GM12892 (cell line): ENCODE data around the gene LCMT1.
"Not testable (repeated sequence)": the region's sequence is repeated elsewhere in the genome, so short reads cannot be mapped to it uniquely, and the experiment has no call there.

ENCODE experiments used
- DNase-seq: peaks from one replicate; pipeline ENCODE4 v3.0.0; 2011; ENCODE audit not compliant: insufficient read length
- FAIRE-seq: peaks from 2 replicates; lab custom pipeline; 2011; peaks lifted over from hg19 to GRCh38; lab: Jason Lieb, UNC
- POLR2A ChIP-seq: IDR thresholded peaks from 2 replicates; pipeline ENCODE4 v1.6.1; 2011; ENCODE audit warnings: low read depth, low read length, control low read depth
- POLR2AphosphoS5 ChIP-seq: IDR thresholded peaks from 2 replicates; pipeline ENCODE4 v1.6.1; 2011; ENCODE audit warnings: low read depth, low read length, control low read depth
- TAF1 ChIP-seq: IDR thresholded peaks from 2 replicates; pipeline ENCODE4 v1.6.1; 2011; ENCODE audit warnings: low read depth, mild to moderate bottlenecking, control low read depth, low read length, borderline replicate concordance

The LCMT1 gene

DNA sequence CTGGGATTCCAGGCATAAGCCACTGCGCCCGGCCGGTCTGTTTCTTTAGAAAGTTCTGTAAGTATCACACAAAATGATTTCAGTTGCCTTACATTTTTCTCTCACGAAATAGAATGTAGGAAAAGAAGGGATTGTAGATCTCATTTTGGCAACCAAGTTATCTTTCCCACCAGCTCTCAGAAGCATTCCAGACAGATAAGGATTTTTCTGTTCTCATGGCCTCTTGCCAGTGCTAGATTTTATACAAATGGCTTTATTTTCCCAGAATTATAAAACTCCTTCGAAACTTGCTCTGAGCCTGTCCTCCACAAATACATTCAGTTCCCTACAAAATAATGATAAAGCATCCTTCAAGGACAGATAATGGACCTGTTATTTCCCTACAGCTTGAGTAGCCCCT is 46.9 kb downstream of the LCMT1 start:
- DNase-seq (no peak), FAIRE-seq (no peak)
- TF ChIP-seq TAF1, result no peak
- no peak for TF ChIP-seq POLR2AphosphoS5
- no peak for TF ChIP-seq POLR2A

DNA sequence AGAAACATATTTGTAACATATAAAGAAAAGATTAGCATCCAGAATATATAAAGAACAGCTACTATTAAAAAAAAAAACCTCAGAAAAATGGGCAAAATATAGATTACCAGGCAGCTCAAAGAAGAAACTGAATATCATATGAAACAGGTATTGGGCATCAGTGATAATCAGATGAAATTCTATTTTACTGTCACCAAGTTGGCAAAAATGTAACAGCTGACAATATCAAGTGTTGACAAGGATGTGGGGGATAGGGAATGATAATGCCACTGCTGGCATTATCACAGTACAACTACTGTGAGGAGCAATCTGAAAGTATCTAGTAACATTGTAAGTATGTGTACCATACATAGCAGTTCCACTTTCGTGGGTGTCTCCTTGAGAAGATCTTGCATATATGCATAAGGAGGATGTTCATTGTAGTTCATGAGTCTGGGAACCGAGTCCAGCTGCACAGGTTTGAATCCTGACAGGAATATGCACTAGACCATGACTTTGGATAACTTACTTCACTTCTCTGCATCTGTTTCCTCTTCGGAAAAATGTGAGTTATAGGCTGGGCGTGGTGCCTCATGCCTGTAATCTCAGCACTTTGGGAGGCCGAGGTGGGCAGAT is 50.3 kb downstream of the LCMT1 start:
- TF ChIP-seq POLR2AphosphoS5, result no peak
- TF ChIP-seq POLR2A, result no peak
- no peak for TF ChIP-seq TAF1
- DNase-seq, result no peak
- FAIRE-seq, result no peak

DNA sequence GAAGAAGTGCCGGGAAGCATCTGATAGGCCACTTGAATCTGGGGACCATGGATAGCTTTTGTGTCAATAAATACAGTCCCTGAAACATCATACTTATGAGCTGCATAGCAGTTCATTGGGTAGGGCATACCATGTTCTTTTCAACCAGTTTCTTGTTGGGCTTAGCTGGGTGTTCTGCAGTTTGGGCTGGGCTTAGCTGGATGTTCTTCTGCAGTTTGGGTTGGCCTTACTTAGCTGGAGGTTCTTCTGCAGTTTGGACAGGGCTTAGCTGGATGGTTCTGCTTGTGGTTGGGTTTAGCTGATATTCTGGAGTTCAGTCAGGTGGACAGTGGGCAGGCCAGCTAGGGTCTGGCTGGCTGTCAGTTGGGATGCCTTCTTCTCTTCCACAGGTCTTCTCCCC is 52.1 kb downstream of the LCMT1 start:
- no peak for FAIRE-seq
- TF ChIP-seq POLR2A, result no peak
- TF ChIP-seq POLR2AphosphoS5, result no peak
- no peak for TF ChIP-seq TAF1

DNA sequence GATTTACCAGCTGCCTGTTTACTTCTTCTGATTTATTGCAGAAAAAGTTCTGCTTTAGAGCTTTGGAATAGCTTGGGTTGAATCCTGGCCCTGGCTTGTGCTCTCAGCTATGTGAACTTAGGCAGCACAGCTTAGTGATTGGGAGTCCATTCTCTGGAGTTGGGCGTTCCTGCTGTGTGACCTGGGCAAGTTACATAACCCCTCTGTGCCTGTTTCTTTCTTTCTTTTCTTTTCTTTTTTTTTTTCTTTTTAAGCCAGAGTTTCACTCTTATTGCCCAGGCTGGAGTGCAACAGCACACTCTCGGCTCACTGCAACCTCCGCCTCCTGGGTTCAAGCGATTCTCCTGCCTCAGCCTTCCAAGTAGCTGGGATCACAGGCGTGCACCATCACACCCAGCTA is 53.7 kb downstream of the LCMT1 start:
- FAIRE-seq, result no peak
- TF ChIP-seq POLR2A, result no peak
- TF ChIP-seq TAF1, result no peak
- no peak for TF ChIP-seq POLR2AphosphoS5
- no peak for DNase-seq

More for the DNA sequence above, 52.1 kb downstream of the LCMT1 start:
- DNase-seq, result no peak

DNA sequence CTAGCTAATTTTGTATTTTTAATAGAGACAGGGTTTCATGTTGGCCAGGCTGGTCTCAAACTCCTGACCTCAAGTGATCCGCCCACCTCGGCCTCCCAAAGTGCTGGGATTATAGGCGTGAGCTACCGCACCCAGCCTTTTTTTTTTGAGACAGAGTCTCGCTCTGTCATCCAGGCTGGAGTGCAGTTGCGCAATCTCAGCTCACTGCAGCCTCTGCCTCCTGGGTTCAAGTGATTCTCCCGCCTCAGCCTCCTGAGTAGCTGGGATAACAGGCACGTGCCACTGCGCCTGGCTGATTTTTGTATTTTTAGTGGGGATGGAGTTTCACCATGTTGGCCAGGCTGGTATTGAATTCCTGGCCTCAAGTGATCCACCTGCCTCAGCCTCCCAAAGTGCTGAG is 56.4 kb downstream of the LCMT1 start:
- DNase-seq, FAIRE-seq: not testable (repeated sequence)

DNA sequence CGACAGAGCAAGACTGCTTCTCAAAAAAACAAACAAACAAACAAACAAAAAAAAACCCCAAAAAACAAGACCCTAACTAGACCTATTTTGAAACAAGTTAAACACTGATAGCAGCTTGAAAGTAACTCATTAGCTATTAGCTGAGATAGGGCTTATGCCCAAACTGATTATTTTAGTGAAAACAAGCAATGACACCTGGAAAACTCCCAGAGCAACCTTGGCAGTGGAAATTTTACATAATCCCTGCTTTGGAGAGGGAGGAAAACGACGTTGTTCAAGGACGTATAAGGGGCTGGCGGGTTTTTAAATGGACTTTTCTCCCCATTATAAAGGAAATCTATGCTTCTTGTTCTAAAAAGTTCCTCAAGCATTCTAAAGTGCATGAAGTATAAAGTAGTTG is 59.8 kb downstream of the LCMT1 start:
- DNase-seq (no peak), FAIRE-seq (no peak)
- TF ChIP-seq POLR2AphosphoS5 (no peak), TAF1 (no peak), POLR2A (no peak)

DNA sequence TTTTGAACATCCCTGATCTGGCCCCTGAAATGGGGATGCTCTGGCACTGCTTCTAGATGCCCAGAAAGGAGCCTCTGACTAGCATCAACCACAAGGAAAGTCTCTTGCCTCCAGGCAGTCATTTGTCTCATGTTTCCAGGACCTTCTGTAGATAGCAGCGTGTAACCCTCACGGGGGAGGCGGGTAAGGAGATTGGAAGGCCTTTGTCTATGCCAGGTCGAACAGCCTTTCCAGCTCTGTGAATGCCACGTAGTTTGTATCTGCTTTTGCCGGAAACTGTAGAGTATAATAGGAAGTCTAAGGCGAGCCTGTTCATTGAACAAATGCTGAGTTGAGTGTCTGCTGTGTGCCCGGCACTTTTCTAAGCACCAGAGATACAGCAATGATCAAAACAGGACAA is 61.3 kb downstream of the LCMT1 start:
- no peak for FAIRE-seq
- TF ChIP-seq POLR2A, result no peak
- no peak for TF ChIP-seq POLR2AphosphoS5
- TF ChIP-seq TAF1, result no peak
- DNase-seq, result no peak

DNA sequence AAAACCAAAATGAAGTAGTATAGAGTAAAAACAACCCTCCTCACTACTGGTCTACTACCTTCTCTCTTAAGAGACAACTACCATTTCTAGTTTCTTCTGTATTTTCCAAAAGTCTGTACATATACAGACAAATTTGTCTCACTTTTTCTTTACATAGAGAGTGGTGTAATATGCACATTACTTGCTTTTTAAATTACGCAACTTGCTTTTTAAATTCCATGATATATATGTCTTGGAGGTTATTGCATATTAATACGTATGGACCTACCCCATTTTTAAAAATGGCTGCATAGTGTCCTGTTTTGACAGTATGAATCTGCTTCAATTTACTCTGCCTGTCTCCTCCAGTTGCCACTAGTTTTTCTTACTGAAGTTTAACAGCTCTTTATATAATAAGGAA is 62.7 kb downstream of the LCMT1 start:
- DNase-seq, result no peak
- TF ChIP-seq TAF1 (no peak), POLR2A (no peak), POLR2AphosphoS5 (no peak)
- FAIRE-seq, result no peak

DNA sequence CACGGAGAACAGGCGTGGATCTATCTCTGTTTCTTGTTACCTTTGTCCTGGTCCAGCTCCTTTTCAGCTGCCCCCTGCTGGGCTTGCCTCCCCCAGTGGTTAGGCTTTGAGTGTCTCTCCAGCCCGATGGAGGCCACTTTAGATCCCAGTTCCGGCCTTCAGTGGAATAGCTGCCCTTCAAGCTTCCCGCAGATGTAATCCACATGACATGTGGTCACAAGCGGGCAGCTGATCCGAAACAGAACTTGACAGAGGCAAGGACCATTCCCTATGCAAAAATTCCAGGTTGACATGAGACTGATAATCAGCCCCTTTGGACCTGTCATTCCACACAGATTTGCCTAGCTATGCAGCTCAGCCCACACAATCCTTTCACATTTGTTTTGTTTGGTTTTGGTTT is 64.6 kb downstream of the LCMT1 start:
- TF ChIP-seq POLR2A, result no peak
- no peak for TF ChIP-seq POLR2AphosphoS5
- no peak for TF ChIP-seq TAF1
- FAIRE-seq, result no peak

DNA sequence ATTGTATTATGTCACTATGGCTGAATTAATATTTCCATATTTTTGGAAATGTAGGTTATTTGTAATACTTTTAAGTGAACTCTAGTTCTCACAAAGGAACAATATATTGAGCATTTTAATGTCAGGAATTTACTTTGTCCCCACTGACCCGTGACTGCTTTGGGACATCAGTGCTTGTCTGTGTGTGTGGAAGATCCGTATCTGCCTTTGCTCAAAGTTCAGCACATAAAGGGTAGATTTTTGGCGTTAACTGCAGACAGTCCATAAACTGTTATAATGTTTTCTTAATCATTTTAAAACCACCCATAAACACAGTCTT is 65.9 kb downstream of the LCMT1 start:
- FAIRE-seq (no peak), DNase-seq (no peak)
- no peak for TF ChIP-seq TAF1
- TF ChIP-seq POLR2AphosphoS5, result no peak
- TF ChIP-seq POLR2A, result no peak

More for the DNA sequence above, 64.6 kb downstream of the LCMT1 start:
- DNase-seq, result no peak

DNA sequence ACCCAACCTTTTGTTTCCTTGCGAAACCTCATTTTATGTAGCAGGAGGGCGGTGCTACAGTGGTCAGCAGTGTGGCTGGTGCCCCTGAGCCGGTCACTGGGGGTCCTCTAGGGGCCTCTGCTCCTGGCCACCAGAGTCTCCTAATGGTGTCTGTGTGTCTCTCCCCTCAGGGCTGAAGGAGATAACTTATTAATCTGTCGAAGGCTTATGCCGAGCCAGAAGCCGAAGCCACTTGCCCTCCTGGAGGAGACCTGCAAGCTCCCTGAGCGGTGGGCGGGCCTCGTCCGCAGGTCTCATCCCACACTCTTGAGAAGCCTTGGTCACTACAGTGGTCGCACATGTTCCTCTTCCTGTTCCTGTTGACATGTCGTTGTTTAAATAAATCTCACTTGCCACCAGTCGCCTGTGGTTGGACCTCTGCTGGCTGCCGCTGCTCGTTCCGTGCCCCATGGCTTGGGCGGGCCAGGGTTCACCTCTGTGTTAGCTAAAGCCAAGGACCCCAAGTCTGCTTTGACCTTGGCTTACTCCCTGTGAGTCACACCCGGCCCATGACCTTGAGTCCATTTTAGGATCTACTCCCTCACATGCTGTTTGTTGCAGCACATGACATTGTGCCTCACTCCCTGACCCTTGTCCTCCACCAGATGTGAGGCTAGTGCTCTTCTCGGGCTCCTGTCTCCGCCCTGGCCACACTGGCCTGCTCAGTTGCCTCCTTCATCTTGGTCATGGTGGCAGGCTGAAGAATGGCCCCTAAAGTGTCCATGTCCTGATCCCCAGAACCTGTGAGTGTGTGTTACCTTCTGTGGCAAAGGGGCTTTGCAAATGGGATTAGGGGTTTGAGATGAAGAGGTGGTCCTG is 66.5 kb downstream of the LCMT1 start:
- DNase-seq (no peak), FAIRE-seq (no peak)
- TF ChIP-seq TAF1 (no peak), POLR2AphosphoS5 (no peak)

DNA sequence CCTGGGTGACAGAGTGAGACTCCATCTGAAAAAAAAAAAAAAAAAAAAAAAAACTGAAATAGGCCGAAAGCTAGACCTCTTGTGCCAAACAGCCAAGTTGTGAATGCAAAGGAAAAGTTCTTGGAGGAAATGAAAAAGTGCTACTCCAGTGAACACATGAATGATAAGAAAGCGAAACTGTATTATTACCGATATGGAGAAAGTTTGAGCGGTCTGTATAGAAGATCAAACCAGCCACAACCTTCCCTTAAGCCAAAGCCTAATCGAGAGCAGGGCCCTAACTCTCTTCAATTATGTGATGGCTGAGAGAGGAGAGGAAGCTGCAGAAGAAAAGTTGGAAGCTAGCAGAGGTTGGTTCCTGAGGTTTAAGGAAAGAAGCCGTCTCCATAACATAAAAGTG is 69.7 kb downstream of the LCMT1 start:
- not testable (repeated sequence) for DNase-seq, FAIRE-seq

DNA sequence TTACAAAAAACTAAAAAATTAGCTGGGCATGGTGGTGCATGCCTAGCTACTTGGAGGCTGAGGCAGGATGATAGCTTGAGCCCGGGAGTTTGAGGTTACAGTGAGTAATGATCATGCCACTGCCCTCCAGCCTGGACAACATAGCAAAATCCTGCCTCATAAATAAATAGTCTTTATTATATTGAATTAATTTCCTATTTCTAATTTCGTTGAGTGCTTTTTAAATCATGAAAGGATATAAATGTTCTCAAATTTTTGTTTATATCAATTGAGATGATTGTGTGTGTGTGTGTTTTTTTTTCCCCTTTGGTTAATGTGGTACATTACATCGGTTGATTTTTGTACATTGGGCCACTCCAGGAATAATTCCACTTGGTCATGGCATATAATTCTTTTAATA is 73.2 kb downstream of the LCMT1 start:
- no peak for TF ChIP-seq TAF1
- TF ChIP-seq POLR2AphosphoS5, result no peak
- TF ChIP-seq POLR2A, result no peak
- FAIRE-seq (no peak), DNase-seq (no peak)
